Fibroblast of the aortic adventitia (primary cell): ENCODE results near the gene CSNK2A3. TPM values are rescaled to one million over a fixed set of nuclear protein-coding genes. Genes with fewer than 3 reads are reported as not detected.
A peak's percentile ranks its signal among the peaks of the same experiment; 100 is the strongest.

Experiments used
- DNase-seq: peaks from one replicate; pipeline ENCODE4 v3.0.0-alpha.2; 2010; ENCODE audit warnings: low read depth
- H3K4me3 ChIP-seq: 2 replicates; pipeline ENCODE4 v1.5.1; 2011; ENCODE audit warnings: low read depth, mild to moderate bottlenecking, control low read depth, low read length, moderate library complexity
- total RNA-seq: library from RNA; depleted of rRNA; stranded (reverse); fragments of >200 nt; gene quantifications from 2 replicates; pipeline ENCODE4 v1.2.3, GENCODE V29; 2012; ENCODE audit warnings: low replicate concordance
- TF ChIP-seq, protein P1 (sequence below): IDR thresholded peaks from 2 replicates; pipeline ENCODE4 v1.5.1; 2011; ENCODE audit warnings: mild to moderate bottlenecking, low read length, control low read depth, inconsistent platforms; ENCODE audit not compliant: insufficient read depth

The CSNK2A3 gene
- total RNA-seq, 1 donor, result 1.6 TPM

DNA sequence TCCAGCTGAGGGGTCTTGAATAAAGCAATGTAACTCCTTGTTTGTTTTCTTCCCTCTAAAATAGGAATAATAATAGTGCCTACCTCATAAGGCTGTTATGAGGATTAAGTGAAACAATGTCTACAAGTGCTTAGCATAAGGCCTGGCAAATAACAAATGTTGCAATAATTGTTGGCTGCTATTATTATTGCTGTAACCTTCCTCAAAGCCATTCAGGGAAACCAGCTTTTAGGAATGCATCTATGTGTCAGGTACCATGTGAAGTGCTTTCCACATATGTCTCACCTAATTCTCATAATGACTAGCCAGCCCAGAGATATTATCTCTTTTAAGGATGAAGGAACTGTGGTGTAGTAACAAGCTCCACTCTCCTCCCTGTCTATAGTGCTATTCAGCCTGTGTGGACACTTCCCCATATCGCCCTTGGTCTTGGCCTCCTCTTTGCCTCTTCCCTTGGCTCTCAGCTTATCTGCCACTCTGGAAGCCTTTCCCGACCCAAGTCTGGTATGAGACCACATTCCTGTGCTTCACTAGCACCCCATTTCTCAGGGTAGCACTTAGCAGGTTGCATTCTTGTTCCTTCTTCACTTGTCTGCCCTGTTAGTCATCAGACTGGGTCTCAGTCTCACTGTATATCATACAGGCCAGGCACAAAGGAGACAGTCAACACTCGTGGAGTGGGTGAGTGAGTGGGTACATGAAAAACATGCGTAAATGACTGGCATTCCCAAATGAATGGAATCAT lies 23.8 kb downstream of the CSNK2A3 start:
- DNase-seq, result no peak
- TF ChIP-seq, protein P1, sequence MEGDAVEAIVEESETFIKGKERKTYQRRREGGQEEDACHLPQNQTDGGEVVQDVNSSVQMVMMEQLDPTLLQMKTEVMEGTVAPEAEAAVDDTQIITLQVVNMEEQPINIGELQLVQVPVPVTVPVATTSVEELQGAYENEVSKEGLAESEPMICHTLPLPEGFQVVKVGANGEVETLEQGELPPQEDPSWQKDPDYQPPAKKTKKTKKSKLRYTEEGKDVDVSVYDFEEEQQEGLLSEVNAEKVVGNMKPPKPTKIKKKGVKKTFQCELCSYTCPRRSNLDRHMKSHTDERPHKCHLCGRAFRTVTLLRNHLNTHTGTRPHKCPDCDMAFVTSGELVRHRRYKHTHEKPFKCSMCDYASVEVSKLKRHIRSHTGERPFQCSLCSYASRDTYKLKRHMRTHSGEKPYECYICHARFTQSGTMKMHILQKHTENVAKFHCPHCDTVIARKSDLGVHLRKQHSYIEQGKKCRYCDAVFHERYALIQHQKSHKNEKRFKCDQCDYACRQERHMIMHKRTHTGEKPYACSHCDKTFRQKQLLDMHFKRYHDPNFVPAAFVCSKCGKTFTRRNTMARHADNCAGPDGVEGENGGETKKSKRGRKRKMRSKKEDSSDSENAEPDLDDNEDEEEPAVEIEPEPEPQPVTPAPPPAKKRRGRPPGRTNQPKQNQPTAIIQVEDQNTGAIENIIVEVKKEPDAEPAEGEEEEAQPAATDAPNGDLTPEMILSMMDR, result no peak
- H3K4me3 ChIP-seq, result no peak overlapping the region

DNA sequence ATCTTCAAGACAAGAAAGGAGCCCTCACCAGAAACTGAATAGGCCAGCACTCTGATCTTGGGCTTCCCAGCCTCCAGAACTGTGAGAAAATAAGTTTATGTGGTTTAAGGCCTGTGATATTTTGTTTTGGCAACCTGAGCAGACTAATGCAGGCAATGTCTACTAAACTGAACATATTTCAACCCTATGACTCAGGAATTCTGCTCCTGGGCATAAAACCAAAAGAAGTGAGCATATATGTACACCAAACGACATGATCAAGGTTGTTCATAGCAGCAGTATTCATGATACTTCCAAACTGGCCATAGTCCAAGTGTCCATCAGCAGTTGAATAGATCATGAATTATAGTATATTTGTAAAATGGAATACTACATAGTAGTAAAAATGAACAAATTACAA lies 29.0 kb downstream of the CSNK2A3 start:
- TF ChIP-seq, protein P1, result no peak
- peak; percentile 5 for DNase-seq
- H3K4me3 ChIP-seq, result no peak overlapping the region

DNA sequence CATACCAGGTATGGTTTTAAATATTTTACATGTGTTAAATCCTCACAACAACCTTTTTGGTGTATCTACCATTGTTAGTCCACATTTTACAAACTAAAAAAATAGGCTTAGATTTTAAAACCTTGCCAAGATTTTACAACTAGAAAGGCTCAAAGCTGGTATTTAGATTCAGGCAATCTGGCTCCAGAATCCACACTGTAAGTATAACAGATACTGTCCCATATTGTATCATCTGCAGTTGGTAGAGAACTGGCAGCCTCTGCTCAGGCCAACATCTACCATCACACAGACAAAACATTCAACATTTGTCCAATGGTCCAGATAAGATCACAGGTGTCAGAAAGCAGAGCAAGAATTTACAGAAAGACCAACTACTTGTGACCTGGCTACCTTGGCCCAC lies 30.9 kb downstream of the CSNK2A3 start:
- TF ChIP-seq, protein P1, result no peak
- H3K4me3 ChIP-seq, result no peak overlapping the region
- no peak for DNase-seq

DNA sequence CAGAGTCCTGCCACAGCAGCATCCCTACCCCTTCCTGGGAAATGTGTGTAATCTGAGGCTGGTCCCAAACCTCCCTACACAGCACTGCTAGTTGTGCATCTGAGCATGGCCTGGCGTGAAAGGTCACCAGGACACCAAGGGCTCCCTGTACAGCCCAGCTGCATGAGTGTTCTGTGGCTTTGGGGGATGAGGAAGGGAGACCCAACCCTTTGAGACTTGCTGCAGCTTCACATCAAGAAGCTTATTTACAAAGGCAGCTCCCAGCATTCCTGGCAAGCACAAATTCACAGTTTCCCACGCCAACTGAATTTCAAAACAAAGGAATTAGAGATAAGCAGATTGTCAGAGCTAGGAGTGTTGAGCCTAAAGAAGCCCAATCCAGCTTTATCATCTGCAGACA lies 32.2 kb downstream of the CSNK2A3 start:
- TF ChIP-seq, protein P1, result no peak
- peak; percentile 14 for DNase-seq
- H3K4me3 ChIP-seq, result no peak overlapping the region

DNA sequence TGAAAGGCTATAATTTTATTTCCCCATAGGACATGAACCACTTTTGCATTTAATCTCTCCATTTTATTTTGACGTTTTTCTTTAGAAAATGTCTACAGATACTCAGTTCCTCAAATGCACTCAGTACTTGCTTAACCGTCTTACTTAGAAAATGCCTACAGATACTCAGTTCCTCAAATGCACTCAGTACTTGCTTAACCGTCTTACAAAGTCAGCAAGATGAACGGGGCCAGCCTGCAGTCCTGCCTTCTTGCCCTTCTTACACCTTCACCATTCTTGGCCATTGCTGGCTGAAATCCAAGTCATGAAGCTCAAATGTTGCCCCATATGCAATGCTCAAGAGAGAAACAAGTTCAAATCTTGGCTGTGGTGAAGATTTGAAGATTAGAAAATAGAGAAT lies 34.1 kb downstream of the CSNK2A3 start:
- no peak for DNase-seq
- H3K4me3 ChIP-seq, result no peak overlapping the region
- TF ChIP-seq, protein P1, result no peak

DNA sequence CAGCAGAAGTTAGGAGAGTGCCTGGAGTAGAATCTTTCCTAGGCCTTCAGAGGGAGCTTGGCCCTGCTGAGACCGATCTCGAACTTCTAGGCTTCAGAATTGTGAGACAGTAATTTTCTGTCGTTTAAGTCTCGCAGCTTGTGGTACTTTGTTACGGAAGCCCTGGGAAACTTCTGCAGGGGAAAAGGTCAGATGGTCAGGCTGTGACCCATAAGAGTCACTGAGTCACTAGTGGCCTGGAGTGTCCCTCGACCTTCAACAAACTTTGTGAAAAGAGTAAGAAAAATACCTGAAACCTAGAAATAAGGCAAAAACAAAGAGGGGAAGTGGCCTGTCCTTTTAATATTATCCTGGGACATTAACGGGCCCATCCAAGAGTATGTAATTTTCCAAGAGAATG lies 34.6 kb downstream of the CSNK2A3 start:
- H3K4me3 ChIP-seq, result no peak overlapping the region
- TF ChIP-seq, protein P1, result no peak
- DNase-seq, result no peak
